Left ventricle myocardium inferior (tissue), 1 donor: ENCODE results near the gene OASL. TPM values are rescaled to one million over a fixed set of nuclear protein-coding genes. Genes with fewer than 3 reads are reported as not detected.

ENCODE experiments used
- DNase-seq: peaks from one replicate; pipeline ENCODE4 v3.0.0-alpha.2; 2020
- H3K27ac ChIP-seq: fragments of 200-600 bp; replicated peaks from 2 replicates; pipeline ENCODE4 v1.8.0; 2021
- H3K27me3 ChIP-seq: fragments of 200-600 bp; 2 replicates; pipeline ENCODE4 v1.8.0; 2021; ENCODE audit warnings: low read depth
- H3K36me3 ChIP-seq: fragments of 200-600 bp; 2 replicates; pipeline ENCODE4 v1.8.0; 2021
- H3K4me1 ChIP-seq: fragments of 200-600 bp; 2 replicates; pipeline ENCODE4 v1.8.0; 2021
- H3K4me3 ChIP-seq: fragments of 200-600 bp; 2 replicates; pipeline ENCODE4 v1.8.0; 2021; ENCODE audit warnings: mild to moderate bottlenecking, moderate library complexity
- H3K9me3 ChIP-seq: fragments of 200-600 bp; replicated peaks from 2 replicates; pipeline ENCODE4 v1.8.0; 2021
- CTCF ChIP-seq: fragments of 200-600 bp; IDR thresholded peaks from 2 replicates; pipeline ENCODE4 v1.8.0; 2021; ENCODE audit warnings: antibody characterized with exemption, mild to moderate bottlenecking, borderline replicate concordance
- intact Hi-C: fragments of 100-400 bp; cut with micrococcal nuclease; formaldehyde crosslinking; loops from one replicate; pipeline ENCODE4 v1.11.0; 2022
- total RNA-seq: library from RNA; stranded (reverse); fragmentation: NEBNext Ultra II Directional; extraction: Animal tissue kit (Norgen Biotek cat#: 25700); gene quantifications from one replicate; pipeline ENCODE4 v1.2.1, GENCODE V29; 2021
- donor health status: DM: no; HTN: yes; CAD: no; lungs with severe emphysema.

Gene OASL
- total RNA-seq, 1 donor from 2014 or later: 0.25 TPM

- Histone ChIP-seq H3K27me3 (no peaks in the 10 kb centered on the region), H3K4me3 (no peak overlapping the region), H3K4me1 (peaks cover 11% of the 10 kb centered on the region), H3K9me3 (no peaks in the 10 kb centered on the region), H3K36me3 (peaks cover 55% of the 10 kb centered on the region), H3K27ac (no peak overlapping the region)
- TF ChIP-seq CTCF: no peak
- DNase-seq: no peak
- intact Hi-C loops: no loop called here
Measured at GRCh38 chr12:121011820-121012219, 27.2 kb downstream of the OASL start.

DNA sequence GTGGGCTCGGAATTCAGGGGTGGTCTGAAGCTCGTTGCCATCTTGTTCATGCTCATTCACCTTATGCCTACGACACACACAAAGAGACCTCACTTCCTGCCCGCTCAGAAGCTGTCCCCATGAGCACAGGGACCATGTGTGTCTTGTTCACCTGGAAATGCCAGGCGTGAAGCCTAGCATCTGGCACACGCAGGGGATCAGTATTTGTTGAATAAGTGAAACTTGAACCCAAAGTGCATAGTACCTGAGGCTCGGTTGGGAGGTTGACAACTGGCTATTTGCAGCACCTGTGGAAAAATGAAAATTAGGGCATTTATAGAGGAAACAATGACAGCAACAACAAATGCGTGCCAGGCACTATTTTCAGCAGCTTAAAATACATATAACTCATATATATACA, 28.2 kb downstream of the OASL start:
- peaks cover 65% of the 10 kb centered on the region for H3K36me3 ChIP-seq
- intact Hi-C loops: no loop called here

DNA sequence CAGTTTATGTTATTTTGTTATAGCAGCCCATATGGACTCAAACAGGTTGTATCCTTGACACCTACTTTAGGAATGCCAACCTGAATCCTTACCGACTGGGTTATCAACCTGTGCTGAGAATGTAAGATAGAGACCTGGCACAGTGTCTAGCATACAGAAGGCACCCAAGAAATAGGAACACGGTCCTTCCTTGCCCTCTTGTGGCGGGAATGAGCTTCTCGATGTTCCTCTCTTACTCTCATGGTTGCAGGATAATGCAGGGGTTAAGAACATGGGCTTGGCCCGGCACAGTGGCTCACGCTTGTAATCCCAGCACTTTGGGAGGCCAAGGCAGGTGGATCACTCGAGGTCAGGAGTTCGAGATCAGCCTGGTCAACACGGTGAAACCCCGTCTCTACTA, 29.3 kb downstream of the OASL start:
- no peaks in the 10 kb centered on the region for H3K9me3 ChIP-seq
- H3K27ac ChIP-seq: no peak overlapping the region
- peak; percentile 48 for TF ChIP-seq CTCF
- H3K27me3 ChIP-seq: no peaks in the 10 kb centered on the region
- intact Hi-C loops: no loop called here
- H3K4me1 ChIP-seq: no peaks in the 10 kb centered on the region
- DNase-seq: no peak
- no peak overlapping the region for H3K4me3 ChIP-seq
- H3K36me3 ChIP-seq: peaks cover 75% of the 10 kb centered on the region

More for the DNA sequence above, 28.2 kb downstream of the OASL start:
- no peak for TF ChIP-seq CTCF
- H3K27me3 ChIP-seq: no peaks in the 10 kb centered on the region
- peaks cover 7% of the 10 kb centered on the region for H3K4me1 ChIP-seq
- no peak for DNase-seq
- H3K9me3 ChIP-seq: no peaks in the 10 kb centered on the region
- no peak overlapping the region for H3K4me3 ChIP-seq
- no peak overlapping the region for H3K27ac ChIP-seq

DNA sequence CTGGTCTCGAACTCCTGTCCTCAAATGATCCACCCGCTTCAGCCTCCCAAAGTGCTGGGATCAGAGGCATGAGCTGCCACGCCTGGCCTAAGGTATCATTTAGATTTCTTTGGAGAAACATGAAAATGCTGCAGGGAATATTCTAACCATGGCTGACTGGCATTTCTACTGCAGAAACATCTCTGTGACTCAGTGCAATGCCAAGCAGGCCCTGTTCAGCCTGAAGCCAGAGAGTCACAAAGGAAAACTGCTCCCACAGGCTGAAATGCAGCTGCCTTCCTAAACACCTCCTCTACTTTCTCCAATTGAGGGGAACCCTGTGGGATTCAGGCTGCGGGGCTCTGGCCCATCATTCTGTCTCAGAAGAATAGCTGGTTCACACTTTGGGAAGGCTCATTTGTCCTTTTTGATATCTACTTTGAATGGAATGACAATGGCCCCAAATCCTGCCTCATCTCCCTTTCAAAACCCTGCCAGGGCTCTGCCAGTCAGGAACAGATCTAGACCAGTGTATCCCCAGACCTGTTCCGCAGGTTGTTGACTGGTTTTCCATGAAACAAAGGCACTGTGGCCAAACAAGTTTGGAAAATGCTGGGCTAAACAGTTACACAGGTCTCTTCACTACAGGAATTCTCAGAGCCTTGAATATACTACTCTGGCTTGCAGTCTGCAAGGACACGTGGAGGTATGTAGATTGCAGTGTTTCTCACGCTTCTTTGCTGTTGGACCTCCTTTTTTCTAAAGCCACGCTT, 30.5 kb downstream of the OASL start:
- H3K4me3 ChIP-seq: no peak overlapping the region
- intact Hi-C loops: no loop called here
- no peak overlapping the region for H3K27ac ChIP-seq
- TF ChIP-seq CTCF: no peak
- no peaks in the 10 kb centered on the region for H3K9me3 ChIP-seq
- peaks cover 87% of the 10 kb centered on the region for H3K36me3 ChIP-seq
- DNase-seq: no peak
- H3K4me1 ChIP-seq: no peaks in the 10 kb centered on the region
- no peaks in the 10 kb centered on the region for H3K27me3 ChIP-seq

- no peak overlapping the region for H3K4me3 ChIP-seq
- no peaks in the 10 kb centered on the region for H3K27me3 ChIP-seq
- H3K27ac ChIP-seq: no peak overlapping the region
- H3K9me3 ChIP-seq: no peaks in the 10 kb centered on the region
- intact Hi-C loops: no loop called here
- H3K4me1 ChIP-seq: no peaks in the 10 kb centered on the region
- peaks cover 81% of the 10 kb centered on the region for H3K36me3 ChIP-seq
- no peak for DNase-seq
- peak; percentile 45 for TF ChIP-seq CTCF
Measured at GRCh38 chr12:121005346-121005815, 33.7 kb downstream of the OASL start.
